HepG2 (cell line): Measurements from ENCODE around the gene MGLL. TPM values are rescaled to one million over a fixed set of nuclear protein-coding genes. Genes with fewer than 3 reads are reported as not detected.

Experiments used
- GATAD1 ChIP-seq: IDR thresholded peaks from 2 replicates; pipeline ENCODE4 v1.6.1; 2016; ENCODE audit warnings: missing genetic modification reagents, missing compliant biosample characterization
- SAP130 ChIP-seq: IDR thresholded peaks from 2 replicates; pipeline ENCODE4 v1.6.1; 2016; ENCODE audit warnings: low read depth
- ZNF3 ChIP-seq: IDR thresholded peaks from 2 replicates; pipeline ENCODE4 v1.7.0; 2017; ENCODE audit warnings: inconsistent platforms
- ZSCAN21 ChIP-seq: sonication (generic); formaldehyde crosslinking; IDR thresholded peaks from 2 replicates; pipeline ENCODE4 v1.8.0; 2022; ENCODE audit warnings: mild to moderate bottlenecking, missing genetic modification reagents, moderate library complexity, borderline replicate concordance
- ZZZ3 ChIP-seq: sonication (generic); formaldehyde crosslinking; IDR thresholded peaks from 2 replicates; pipeline ENCODE4 v1.4.0; 2020; ENCODE audit warnings: missing genetic modification reagents, mild to moderate bottlenecking, borderline replicate concordance
- polyA plus RNA-seq, 8 experiments: library from polyadenylated mRNA; depleted of rRNA in 3 of 8; stranded (reverse) in 7 of 8; unstranded in 1 of 8; fragments of >200 nt; fragmentation: Illumina TruSeq in 4 of 8; extraction: Trizol in 4 of 8; gene quantifications; 2 replicates each; pipeline versions ENCODE4 v1.2.1 to v1.2.3, GENCODE V29; 2011 to 2016; ENCODE audit warnings: low read depth in 4 of 8, missing spikeins in 1 of 8, mixed read lengths in 1 of 8; ENCODE audit not compliant: insufficient read depth in 1 of 8
- total RNA-seq, 5 experiments: library from RNA; depleted of rRNA; stranded (reverse); fragments of >200 nt; fragmentation: Illumina TruSeq; extraction: Trizol; gene quantifications; 2 replicates each; pipeline ENCODE4 v1.2.3, GENCODE V29; 2016; ENCODE audit warnings: low read depth in 1 of 5
- TF ChIP-seq, protein P1 (sequence below): sonication (generic); formaldehyde crosslinking; IDR thresholded peaks from 2 replicates; pipeline ENCODE4 v1.5.0; 2020; ENCODE audit warnings: mild to moderate bottlenecking, missing genetic modification reagents, borderline replicate concordance
- TF ChIP-seq, protein P2 (sequence below): sonication (generic); formaldehyde crosslinking; IDR thresholded peaks from 2 replicates; pipeline ENCODE4 v1.5.0; 2020; ENCODE audit warnings: missing genetic modification reagents, mild to moderate bottlenecking, borderline replicate concordance

The MGLL gene
- total and polyA plus RNA-seq, 2 of the 13 experiments (the other 11 are each of a cell fraction or from before 2014, with no cell fraction given): not detected

DNA sequence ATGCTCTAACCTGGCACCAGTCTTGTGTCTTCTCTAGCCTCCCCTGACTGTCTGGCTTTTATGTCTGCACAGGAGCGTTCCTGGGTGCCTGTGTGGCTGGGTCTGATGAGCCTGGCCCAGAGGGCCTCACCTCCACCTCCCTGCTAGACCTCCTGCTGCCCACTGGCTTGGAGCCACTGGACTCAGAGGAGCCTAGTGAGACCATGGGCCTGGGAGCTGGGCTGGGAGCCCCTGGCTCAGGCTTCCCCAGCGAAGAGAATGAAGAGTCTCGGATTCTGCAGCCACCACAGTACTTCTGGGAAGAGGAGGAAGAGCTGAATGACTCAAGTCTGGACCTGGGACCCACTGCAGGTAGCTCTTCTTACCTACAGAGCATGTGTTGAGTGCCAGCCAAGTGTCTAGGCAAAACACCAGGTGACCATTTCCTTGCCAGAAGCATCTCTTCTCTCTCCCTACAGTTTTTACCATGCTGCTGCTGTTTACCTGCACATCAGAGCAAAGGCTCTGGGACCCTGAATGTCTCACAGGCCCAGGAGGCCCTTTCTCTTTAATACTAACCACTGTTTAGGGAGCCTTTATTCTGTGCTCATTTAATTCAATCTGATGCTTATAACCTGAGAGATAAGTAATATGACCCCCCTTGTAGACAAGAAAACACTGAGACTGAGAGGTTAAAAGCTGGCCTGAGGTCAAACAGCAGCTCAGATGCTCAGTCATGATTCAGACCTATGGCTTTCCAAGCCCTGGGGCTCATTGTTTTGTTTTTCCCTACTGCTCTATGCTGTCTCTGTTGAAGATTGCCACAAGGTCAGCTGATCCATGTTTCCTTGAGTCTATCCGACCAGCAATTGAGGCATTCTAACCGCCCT, 182.9 kb downstream of the MGLL start (continued):
- TF ChIP-seq, protein P1, sequence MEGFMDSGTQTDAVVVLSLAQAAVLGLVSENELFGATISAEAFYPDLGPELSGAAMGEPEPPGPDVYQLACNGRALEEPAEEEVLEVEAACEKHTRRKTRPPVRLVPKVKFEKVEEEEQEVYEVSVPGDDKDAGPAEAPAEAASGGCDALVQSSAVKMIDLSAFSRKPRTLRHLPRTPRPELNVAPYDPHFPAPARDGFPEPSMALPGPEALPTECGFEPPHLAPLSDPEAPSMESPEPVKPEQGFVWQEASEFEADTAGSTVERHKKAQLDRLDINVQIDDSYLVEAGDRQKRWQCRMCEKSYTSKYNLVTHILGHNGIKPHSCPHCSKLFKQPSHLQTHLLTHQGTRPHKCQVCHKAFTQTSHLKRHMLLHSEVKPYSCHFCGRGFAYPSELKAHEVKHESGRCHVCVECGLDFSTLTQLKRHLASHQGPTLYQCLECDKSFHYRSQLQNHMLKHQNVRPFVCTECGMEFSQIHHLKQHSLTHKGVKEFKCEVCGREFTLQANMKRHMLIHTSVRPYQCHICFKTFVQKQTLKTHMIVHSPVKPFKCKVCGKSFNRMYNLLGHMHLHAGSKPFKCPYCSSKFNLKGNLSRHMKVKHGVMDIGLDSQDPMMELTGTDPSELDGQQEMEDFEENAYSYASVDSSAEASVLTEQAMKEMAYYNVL (CRISPR knock-in tag): no peak
- TF ChIP-seq ZSCAN21 (no peak), ZNF3 (CRISPR knock-in tag) (no peak), SAP130 (CRISPR knock-in tag) (no peak), ZZZ3 (CRISPR knock-in tag) (no peak), GATAD1 (CRISPR knock-in tag) (no peak)
- TF ChIP-seq, protein P2, sequence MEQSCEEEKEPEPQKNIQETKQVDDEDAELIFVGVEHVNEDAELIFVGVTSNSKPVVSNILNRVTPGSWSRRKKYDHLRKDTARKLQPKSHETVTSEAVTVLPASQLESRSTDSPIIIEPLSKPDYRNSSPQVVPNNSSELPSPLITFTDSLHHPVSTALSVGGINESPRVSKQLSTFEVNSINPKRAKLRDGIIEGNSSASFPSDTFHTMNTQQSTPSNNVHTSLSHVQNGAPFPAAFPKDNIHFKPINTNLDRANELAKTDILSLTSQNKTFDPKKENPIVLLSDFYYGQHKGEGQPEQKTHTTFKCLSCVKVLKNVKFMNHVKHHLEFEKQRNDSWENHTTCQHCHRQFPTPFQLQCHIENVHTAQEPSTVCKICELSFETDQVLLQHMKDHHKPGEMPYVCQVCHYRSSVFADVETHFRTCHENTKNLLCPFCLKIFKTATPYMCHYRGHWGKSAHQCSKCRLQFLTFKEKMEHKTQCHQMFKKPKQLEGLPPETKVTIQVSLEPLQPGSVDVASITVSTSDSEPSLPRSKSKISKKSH (CRISPR knock-in tag): no peak

Other genes with a start within 250 kb of the MGLL start
- gene TPRA1, start 231.8 kb downstream of the MGLL start, total RNA-seq (2016; rRNA removed; fragmentation: Illumina TruSeq; extraction: Trizol): 16.0 and 25.8 TPM in 2 replicates
- 25.4 and 35.4 TPM in 2 replicates for gene TPRA1, start 231.8 kb downstream of the MGLL start, polyA plus RNA-seq (2011; rRNA removed)
- gene MCM2, start 224.1 kb downstream of the MGLL start, total RNA-seq (2016; rRNA removed; fragmentation: Illumina TruSeq; extraction: Trizol): 133 and 134 TPM in 2 replicates
- gene MCM2, start 224.1 kb downstream of the MGLL start, polyA plus RNA-seq (2011; rRNA removed): 34.3 and 43.5 TPM in 2 replicates
- gene PODXL2, start 193.3 kb downstream of the MGLL start, total RNA-seq (2016; rRNA removed; fragmentation: Illumina TruSeq; extraction: Trizol): 13.5 and 25.1 TPM in 2 replicates
- 20.4 and 31.7 TPM in 2 replicates for gene PODXL2, start 193.3 kb downstream of the MGLL start, polyA plus RNA-seq (2011; rRNA removed)
- 0.24 and 0.42 TPM in 2 replicates for gene ABTB1, start 149.6 kb downstream of the MGLL start, total RNA-seq (2016; rRNA removed; fragmentation: Illumina TruSeq; extraction: Trizol)
- 14.5 and 17.9 TPM in 2 replicates for gene ABTB1, start 149.6 kb downstream of the MGLL start, polyA plus RNA-seq (2011; rRNA removed)
- gene KBTBD12, start 92.7 kb upstream of the MGLL start, total RNA-seq (2016; rRNA removed; fragmentation: Illumina TruSeq; extraction: Trizol): not detected in 2 replicates
- not detected in 2 replicates for gene KBTBD12, start 92.7 kb upstream of the MGLL start, polyA plus RNA-seq (2011; rRNA removed)
- 128 and 203 TPM in 2 replicates for gene SEC61A1, start 229.9 kb upstream of the MGLL start, total RNA-seq (2016; rRNA removed; fragmentation: Illumina TruSeq; extraction: Trizol)
- 170 and 173 TPM in 2 replicates for gene SEC61A1, start 229.9 kb upstream of the MGLL start, polyA plus RNA-seq (2011; rRNA removed)